Neural progenitor cell (in vitro differentiated cells): ENCODE data around the gene CELSR1. TPM values are rescaled to one million over a fixed set of nuclear protein-coding genes. Genes with fewer than 3 reads are reported as not detected.

Experiments used
- DNase-seq: peaks from one replicate; pipeline ENCODE4 v3.0.0-alpha.2; 2016; ENCODE audit warnings: low spot score
- H2AFZ ChIP-seq: fragments of 200-600 bp; sonication (generic); replicated peaks from 2 replicates; pipeline ENCODE4 v1.6.1; 2016; ENCODE audit warnings: antibody characterized with exemption
- H3F3A ChIP-seq: fragments of 200-600 bp; sonication (generic); 2 replicates; pipeline ENCODE4 v1.6.1; 2016; ENCODE audit warnings: antibody characterized with exemption, low read depth
- H3K27ac ChIP-seq: fragments of 200-600 bp; sonication (generic); 2 replicates; pipeline ENCODE4 v1.5.1; 2016; ENCODE audit warnings: mild to moderate bottlenecking
- H3K27me3 ChIP-seq: fragments of 200-600 bp; sonication (generic); 2 replicates; pipeline ENCODE4 v1.6.1; 2016; ENCODE audit warnings: mild to moderate bottlenecking, moderate library complexity
- H3K36me3 ChIP-seq: fragments of 200-600 bp; sonication (generic); 2 replicates; pipeline ENCODE4 v1.5.1; 2016
- H3K4me1 ChIP-seq: fragments of 200-600 bp; sonication (generic); 2 replicates; pipeline ENCODE4 v1.6.1; 2016; ENCODE audit warnings: mixed run types
- H3K4me2 ChIP-seq: fragments of 200-600 bp; sonication (generic); 2 replicates; pipeline ENCODE4 v1.6.1; 2016
- H3K4me3 ChIP-seq: fragments of 200-600 bp; sonication (generic); 2 replicates; pipeline ENCODE4 v1.5.1; 2016
- H3K79me2 ChIP-seq: fragments of 200-600 bp; sonication (generic); 2 replicates; pipeline ENCODE4 v1.6.1; 2016; ENCODE audit warnings: low read depth
- H3K9ac ChIP-seq: fragments of 200-600 bp; sonication (generic); 2 replicates; pipeline ENCODE4 v1.6.1; 2016
- H3K9me3 ChIP-seq: fragments of 200-600 bp; sonication (generic); 2 replicates; pipeline ENCODE4 v1.5.1; 2016; ENCODE audit warnings: low read depth
- H4K20me1 ChIP-seq: fragments of 200-600 bp; sonication (generic); 2 replicates; pipeline ENCODE4 v1.6.1; 2016; ENCODE audit warnings: low read depth
- H3K27ac Mint-ChIP-seq: 3 replicates; pipeline ENCODE4 v1.8.0; 2021; ENCODE audit warnings: mixed read lengths
- H3K27me3 Mint-ChIP-seq: 2 replicates; pipeline ENCODE4 v1.8.0; 2022; ENCODE audit warnings: low read depth, mild to moderate bottlenecking, inconsistent platforms, moderate library complexity, mixed read lengths; ENCODE audit not compliant: insufficient read depth
- H3K36me3 Mint-ChIP-seq: 3 replicates; pipeline ENCODE4 v1.8.0; 2021; ENCODE audit warnings: mixed read lengths
- H3K4me1 Mint-ChIP-seq: 3 replicates; pipeline ENCODE4 v1.8.0; 2021; ENCODE audit warnings: mixed read lengths
- H3K4me3 Mint-ChIP-seq: 3 replicates; pipeline ENCODE4 v1.8.0; 2021; ENCODE audit warnings: mild to moderate bottlenecking, moderate library complexity, mixed read lengths
- H3K9me3 Mint-ChIP-seq: 3 replicates; pipeline ENCODE4 v1.8.0; 2020; ENCODE audit warnings: mixed read lengths
- EZH2 ChIP-seq: fragments of 200-600 bp; sonication (generic); IDR thresholded peaks from 2 replicates; pipeline ENCODE4 v1.6.1; 2017; ENCODE audit warnings: antibody characterized with exemption, mild to moderate bottlenecking, moderate library complexity
- EZH2phosphoT487 ChIP-seq: fragments of 200-600 bp; sonication (generic); IDR thresholded peaks from 2 replicates; pipeline ENCODE4 v1.6.1; 2017; ENCODE audit warnings: antibody characterized with exemption
- total RNA-seq: library from RNA; depleted of rRNA; stranded (reverse); fragments of >200 nt; gene quantifications from 2 replicates; pipeline ENCODE4 v1.2.3, GENCODE V29; 2015; ENCODE audit warnings: low replicate concordance
- TF ChIP-seq, protein P1 (sequence below): fragments of 200-600 bp; sonication (generic); IDR thresholded peaks from 2 replicates; pipeline ENCODE4 v1.5.1; 2017; ENCODE audit warnings: antibody characterized with exemption, mild to moderate bottlenecking

Gene CELSR1
- total RNA-seq, 1 donor from 2014 or later: 12.3 TPM

DNA sequence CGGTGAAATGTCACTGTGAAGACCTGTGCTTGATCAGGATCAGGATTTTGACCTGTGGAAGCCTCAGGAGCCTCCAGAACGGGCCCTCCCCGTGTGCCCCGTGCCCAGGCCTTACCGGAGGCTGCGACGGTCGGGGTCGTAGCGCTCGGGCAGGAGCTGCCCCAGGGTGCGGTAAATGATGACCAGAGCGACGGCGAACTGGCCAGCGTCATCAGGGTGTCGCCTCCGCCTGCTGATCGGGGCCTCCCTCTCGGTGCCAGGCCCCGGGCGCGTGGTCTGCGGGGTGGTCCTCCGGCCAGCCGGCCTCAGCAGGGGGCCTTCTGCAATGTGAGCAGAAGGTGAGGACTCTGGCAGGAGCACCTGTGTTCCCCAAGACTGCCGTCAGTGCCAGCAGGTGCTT, 155.7 kb downstream of the CELSR1 start:
- Histone ChIP-seq H3K27ac (no peak overlapping the region), H3K9ac (no peak overlapping the region), H3K27me3 (peaks cover 21% of the 10 kb centered on the region), H3K9me3 (no peaks in the 10 kb centered on the region), H3K79me2 (no peaks in the 10 kb centered on the region), H3K36me3 (no peaks in the 10 kb centered on the region), H3F3A (peaks cover 25% of the 10 kb centered on the region), H2AFZ (no peak overlapping the region), H4K20me1 (peaks cover 34% of the 10 kb centered on the region), H3K4me1 (peaks cover 27% of the 10 kb centered on the region), H3K4me3 (no peak overlapping the region), H3K4me2 (no peak overlapping the region)
- H3K4me3 Mint-ChIP-seq: no peak overlapping the region
- no peak for TF ChIP-seq EZH2phosphoT487
- TF ChIP-seq, protein P1, sequence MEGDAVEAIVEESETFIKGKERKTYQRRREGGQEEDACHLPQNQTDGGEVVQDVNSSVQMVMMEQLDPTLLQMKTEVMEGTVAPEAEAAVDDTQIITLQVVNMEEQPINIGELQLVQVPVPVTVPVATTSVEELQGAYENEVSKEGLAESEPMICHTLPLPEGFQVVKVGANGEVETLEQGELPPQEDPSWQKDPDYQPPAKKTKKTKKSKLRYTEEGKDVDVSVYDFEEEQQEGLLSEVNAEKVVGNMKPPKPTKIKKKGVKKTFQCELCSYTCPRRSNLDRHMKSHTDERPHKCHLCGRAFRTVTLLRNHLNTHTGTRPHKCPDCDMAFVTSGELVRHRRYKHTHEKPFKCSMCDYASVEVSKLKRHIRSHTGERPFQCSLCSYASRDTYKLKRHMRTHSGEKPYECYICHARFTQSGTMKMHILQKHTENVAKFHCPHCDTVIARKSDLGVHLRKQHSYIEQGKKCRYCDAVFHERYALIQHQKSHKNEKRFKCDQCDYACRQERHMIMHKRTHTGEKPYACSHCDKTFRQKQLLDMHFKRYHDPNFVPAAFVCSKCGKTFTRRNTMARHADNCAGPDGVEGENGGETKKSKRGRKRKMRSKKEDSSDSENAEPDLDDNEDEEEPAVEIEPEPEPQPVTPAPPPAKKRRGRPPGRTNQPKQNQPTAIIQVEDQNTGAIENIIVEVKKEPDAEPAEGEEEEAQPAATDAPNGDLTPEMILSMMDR: no peak
- peaks cover 5% of the 10 kb centered on the region for H3K27me3 Mint-ChIP-seq
- H3K9me3 Mint-ChIP-seq: peaks cover 8% of the 10 kb centered on the region
- peaks cover 39% of the 10 kb centered on the region for H3K4me1 Mint-ChIP-seq
- H3K27ac Mint-ChIP-seq: no peak overlapping the region
- H3K36me3 Mint-ChIP-seq: peaks cover 26% of the 10 kb centered on the region
- DNase-seq: no peak

DNA sequence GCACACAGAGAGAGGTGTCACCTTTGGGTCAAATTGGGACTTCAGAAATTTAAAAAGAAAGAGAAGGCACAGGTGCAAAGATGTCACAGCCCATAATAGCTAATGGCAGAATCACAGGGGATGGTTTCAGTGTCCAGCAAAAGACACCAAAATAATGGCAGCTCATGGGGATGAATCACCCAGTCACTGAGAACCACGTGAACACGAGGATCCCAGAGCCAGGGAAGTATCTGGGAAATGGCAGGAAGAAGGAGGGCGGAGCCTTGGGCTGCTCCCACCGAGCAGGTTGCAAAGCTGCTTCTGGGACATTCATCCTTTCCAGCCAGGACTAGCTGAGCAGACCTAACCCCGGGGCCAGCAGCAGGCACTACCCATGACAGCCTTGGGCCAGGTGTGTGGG, 156.3 kb downstream of the CELSR1 start:
- Histone ChIP-seq H3K4me3 (no peak overlapping the region), H3K4me2 (no peak overlapping the region), H2AFZ (no peak overlapping the region), H3K27ac (no peak overlapping the region), H3K36me3 (peaks cover 3% of the 10 kb centered on the region), H3K4me1 (peaks cover 28% of the 10 kb centered on the region), H3F3A (peaks cover 29% of the 10 kb centered on the region), H3K9me3 (peaks cover 2% of the 10 kb centered on the region), H3K27me3 (peaks cover 22% of the 10 kb centered on the region), H4K20me1 (peaks cover 35% of the 10 kb centered on the region), H3K79me2 (no peaks in the 10 kb centered on the region), H3K9ac (no peak overlapping the region)
- peaks cover 6% of the 10 kb centered on the region for H3K27me3 Mint-ChIP-seq
- H3K9me3 Mint-ChIP-seq: peaks cover 11% of the 10 kb centered on the region
- DNase-seq: no peak
- peaks cover 30% of the 10 kb centered on the region for H3K36me3 Mint-ChIP-seq
- no peak overlapping the region for H3K27ac Mint-ChIP-seq
- H3K4me1 Mint-ChIP-seq: peaks cover 42% of the 10 kb centered on the region
- TF ChIP-seq, protein P1: no peak
- no peak for TF ChIP-seq EZH2phosphoT487
- TF ChIP-seq EZH2: no peak
- peak overlapping the region; percentile 15 for H3K4me3 Mint-ChIP-seq

DNA sequence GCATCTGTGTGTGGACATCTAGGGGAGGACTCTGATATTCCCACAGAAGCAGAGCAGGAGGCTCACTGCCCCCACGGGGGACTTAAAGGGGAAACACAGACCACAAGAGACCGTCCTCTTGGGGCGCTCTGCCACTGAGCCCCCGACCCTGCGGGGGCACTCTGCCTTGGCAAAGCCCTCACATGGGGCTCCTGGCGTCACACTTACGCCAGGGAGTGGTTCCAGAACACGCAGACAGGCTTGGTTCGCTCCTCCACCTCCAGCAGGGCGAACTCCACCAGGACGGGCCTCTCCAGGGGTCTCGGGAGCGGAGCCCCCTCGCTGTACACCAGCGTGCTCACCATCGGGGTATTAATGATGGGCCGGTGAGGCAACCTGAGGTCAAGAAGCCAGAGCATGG, 156.8 kb downstream of the CELSR1 start:
- H3K4me2 ChIP-seq: no peak overlapping the region
- peaks cover 5% of the 10 kb centered on the region for H3K9me3 ChIP-seq
- H3K27ac Mint-ChIP-seq: no peak overlapping the region
- TF ChIP-seq EZH2phosphoT487: no peak
- TF ChIP-seq, protein P1: no peak
- no peak for TF ChIP-seq EZH2
- peaks cover 29% of the 10 kb centered on the region for H3F3A ChIP-seq
- H3K4me1 Mint-ChIP-seq: peaks cover 44% of the 10 kb centered on the region
- H3K27me3 Mint-ChIP-seq: peaks cover 6% of the 10 kb centered on the region
- H3K4me3 Mint-ChIP-seq: no peak overlapping the region
- peaks cover 22% of the 10 kb centered on the region for H3K27me3 ChIP-seq
- peaks cover 36% of the 10 kb centered on the region for H3K36me3 Mint-ChIP-seq
- DNase-seq: no peak
- no peak overlapping the region for H3K9ac ChIP-seq
- H3K4me3 ChIP-seq: no peak overlapping the region
- peaks cover 28% of the 10 kb centered on the region for H3K4me1 ChIP-seq
- H4K20me1 ChIP-seq: peaks cover 35% of the 10 kb centered on the region
- no peak overlapping the region for H2AFZ ChIP-seq
- no peak overlapping the region for H3K27ac ChIP-seq
- peaks cover 6% of the 10 kb centered on the region for H3K36me3 ChIP-seq
- no peaks in the 10 kb centered on the region for H3K79me2 ChIP-seq
- H3K9me3 Mint-ChIP-seq: peaks cover 16% of the 10 kb centered on the region
